Femur (tissue), 1 donor: ENCODE data around the gene VKORC1.
"Not testable (repeated sequence)": the region's sequence is repeated elsewhere in the genome, so short reads cannot be mapped to it uniquely, and the experiment has no call there.

Source experiments
- DNase-seq: peaks from one replicate; pipeline ENCODE4 v3.0.0-alpha.2; 2017

The VKORC1 gene

DNA sequence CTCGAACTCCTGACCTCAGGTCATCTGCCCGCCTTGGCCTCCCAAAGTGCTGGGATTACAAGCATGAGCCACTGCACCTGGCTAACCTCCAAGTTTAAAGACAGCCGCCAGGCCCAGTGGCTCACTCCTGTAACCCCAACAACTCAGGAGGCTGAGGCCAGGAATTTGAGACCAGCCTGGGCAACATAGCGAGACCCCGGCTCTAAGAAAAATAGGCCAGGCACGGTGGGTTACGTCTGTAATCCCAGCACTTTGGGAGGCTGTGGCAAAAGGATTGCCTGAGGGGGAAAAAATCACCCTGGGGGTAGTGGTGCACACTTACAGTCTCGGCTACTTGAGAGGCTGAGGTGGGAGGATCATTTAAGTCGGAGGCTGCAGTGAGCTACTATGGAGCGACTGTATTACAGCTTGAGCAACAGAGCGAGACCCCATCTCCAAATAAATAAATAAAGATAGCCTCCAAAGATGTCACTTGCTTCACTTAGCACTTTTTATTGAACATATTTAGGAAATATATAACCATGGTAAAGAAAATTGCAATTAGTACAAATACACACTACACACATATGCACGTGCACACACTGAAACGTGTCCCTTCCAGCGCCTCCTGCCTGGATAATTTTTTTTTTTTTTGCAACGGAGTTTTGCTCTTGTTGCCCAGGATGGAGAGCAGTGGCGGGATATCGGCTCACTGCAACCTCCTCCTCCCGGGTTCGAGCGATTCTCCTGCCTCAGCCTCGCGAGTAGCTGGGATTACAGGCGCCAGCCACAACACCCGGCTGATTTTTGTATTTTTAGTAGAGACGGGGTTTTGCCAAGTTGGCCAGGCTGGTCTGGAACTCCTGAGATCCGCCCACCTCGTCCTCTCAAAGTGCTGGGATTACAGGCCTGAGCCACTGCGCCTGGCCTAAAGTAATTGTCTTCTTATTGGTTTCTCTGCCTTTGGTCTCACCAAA is 12.2 kb upstream of the VKORC1 start:
- DNase-seq: no peak

- DNase-seq: peak; percentile 86
Observed at GRCh38 chr16:31105677-31106213, 11.1 kb upstream of the VKORC1 start.

GRCh38 chr16:31100876-31101641 is 6.5 kb upstream of the VKORC1 start:
- DNase-seq: not testable (repeated sequence)

DNA sequence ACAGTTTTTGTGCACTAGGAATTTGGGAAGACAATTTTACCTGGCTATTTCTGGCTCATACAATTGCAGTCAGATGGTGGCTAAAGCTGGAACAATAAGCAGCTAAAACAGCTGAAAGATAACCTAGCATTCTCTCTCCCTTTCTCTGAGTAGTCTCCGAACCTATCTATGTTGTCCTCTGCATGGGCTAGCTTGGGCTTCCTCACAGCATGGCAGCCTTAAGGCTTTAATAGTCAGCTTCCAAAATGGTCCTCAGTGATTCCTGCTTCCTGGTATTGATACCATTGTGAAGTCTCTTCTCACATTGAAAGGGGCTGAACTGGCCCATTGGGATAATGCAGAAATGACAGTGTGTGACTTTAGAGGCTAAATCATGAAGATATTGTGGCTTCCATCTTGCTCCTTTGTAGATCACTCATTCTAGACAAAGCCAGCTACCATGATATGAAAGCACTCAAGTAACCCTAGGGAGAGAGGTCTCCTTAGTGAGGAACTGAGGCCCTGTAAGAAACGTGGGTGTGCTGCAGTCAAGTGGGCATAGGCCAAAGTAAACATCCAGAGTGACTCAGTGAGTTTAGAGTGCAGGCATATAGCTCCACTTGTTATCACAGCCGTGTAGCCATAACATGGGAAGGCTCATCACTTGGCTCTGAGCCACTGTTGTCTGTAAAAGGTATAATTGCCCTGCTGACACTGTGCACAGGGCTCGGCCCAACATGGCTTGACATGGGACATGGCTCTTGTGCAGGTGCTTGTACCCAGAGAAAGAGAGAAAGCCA is 5.5 kb upstream of the VKORC1 start:
- no peak for DNase-seq

DNA sequence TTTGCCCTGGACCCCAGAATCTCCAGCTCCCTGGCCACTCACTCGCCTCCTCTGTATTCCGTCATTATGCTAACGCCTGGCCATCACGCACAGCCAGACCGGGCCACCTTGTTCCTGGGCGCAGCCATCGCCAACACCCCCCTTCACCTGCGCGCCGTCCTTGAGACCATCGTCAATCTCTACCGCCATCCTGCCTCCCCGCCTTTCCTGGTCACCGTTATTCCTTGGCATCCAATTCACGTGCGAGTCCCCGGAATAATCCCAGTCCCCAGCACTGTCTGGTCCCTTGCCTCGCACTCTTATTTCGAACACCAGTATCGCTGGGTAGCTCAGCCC is 541 bp downstream of the VKORC1 start:
- no peak for DNase-seq

DNA sequence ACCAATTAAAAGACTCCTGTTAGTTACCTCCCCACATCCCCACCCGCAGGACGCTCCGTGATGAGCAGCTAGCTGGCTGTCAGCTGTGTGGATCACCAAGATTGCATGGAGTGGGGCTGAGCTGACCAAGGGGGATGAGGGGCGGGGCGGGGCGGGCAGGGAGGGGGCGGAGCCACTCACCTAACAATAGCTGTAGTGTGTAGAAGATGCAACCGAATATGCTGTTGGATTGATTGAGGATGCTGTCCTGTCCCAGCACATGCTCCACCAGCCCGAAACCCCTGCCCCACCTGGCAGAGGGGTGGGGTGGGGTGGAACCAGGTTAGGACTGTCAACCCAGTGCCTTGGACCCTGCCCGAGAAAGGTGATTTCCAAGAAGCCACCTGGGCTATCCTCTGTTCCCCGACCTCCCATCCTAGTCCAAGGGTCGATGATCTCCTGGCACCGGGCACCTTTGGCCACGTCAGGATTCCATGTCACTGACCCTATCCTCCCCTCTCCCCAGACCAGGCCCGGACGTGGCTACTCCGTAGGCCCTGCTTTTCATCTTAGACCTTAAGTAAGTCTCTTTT is 1.4 kb downstream of the VKORC1 start:
- DNase-seq: peak; percentile 64

GRCh38 chr16:31092330-31092729 is 2.3 kb downstream of the VKORC1 start:
- DNase-seq: no peak

- no peak for DNase-seq
Observed at GRCh38 chr16:31090540-31090939, 4.1 kb downstream of the VKORC1 start.

DNA sequence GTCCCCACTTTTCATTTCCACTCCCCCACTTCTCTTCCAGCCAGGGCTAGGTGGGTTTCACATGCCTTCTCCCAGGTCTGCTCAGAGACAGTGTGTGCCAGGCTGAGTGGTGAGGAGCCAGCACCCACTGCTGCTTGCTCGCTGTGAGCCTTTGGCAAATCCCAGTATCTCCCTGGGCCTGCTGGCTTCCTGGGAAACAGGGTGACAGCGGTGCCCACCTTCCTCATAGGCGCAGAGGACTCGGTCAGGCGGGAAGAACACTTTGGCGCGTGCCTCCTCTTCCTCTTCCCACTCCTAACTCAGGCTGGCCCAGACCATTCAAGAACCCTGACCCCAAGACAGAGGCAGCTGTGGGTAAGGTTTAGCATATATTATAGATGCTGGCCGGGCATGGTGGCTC is 5.4 kb downstream of the VKORC1 start:
- no peak for DNase-seq

GRCh38 chr16:31088459-31089183 is 6.0 kb downstream of the VKORC1 start, which contains the start of gene PRSS53:
TSS of gene PRSS53 (minus strand) at chr16:31088943. CDS start at chr16:31088809, 134 bp downstream.
- DNase-seq: no peak

- no peak for DNase-seq
Observed at GRCh38 chr16:31087971-31088370, 6.6 kb downstream of the VKORC1 start.

DNA sequence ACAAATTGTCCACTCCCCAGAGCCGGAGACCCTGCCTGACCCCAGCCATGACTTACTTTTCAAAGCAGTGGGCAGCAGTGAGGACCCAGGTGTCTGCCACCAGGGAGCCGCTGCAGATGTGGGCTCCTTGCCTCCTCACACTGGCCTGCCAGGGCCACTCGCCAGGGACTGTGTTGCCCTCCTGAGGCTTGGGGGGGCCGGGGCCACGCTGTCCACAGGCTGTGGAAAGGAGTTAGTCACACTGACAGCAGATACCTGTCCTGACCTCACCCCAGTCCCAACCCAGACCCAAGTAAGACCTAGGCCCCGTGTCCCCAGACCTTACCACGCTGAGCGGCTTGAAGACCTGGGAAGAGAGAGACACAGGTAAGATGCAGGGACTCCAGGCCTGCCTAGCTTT is 7.1 kb downstream of the VKORC1 start:
- DNase-seq: peak; percentile 18

DNA sequence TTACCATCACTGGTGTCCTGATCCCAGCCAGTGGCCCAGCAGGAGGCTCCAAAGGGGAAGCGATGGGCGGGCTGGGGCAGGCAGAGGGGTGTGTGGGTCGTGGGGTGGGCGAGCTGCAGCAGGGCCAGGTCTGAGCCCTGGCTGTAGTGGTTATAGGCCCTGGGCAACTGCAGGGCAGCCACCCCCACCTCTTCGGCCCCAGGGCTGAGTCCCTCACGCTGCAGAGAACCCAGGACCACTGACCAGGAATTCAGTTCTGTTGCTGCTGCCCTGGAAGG is 8.0 kb downstream of the VKORC1 start:
- no peak for DNase-seq

GRCh38 chr16:31085873-31086628 is 8.5 kb downstream of the VKORC1 start:
- peak; percentile 84 for DNase-seq

DNA sequence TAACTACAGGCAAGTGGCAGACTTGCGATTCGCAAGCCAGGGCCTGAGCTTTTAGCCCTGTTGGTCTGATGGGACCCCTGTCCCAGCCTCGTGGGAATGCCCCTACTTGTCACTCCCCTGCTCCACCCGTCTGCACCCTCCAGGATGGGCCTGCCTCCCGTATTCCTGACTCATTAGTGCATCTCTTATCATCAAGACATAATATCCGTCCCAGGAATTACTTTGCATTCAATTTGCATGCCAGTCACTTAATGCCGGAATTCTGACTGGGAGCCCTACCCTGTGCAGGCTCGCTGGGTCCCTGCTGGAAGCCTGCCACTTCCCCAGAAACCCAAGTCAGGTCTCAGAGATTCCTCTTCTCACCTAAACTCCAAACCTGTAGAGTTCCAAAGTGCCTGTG is 9.2 kb downstream of the VKORC1 start:
- no peak for DNase-seq

- peak; percentile 50 for DNase-seq
Observed at GRCh38 chr16:31084584-31085302, 9.9 kb downstream of the VKORC1 start.

DNA sequence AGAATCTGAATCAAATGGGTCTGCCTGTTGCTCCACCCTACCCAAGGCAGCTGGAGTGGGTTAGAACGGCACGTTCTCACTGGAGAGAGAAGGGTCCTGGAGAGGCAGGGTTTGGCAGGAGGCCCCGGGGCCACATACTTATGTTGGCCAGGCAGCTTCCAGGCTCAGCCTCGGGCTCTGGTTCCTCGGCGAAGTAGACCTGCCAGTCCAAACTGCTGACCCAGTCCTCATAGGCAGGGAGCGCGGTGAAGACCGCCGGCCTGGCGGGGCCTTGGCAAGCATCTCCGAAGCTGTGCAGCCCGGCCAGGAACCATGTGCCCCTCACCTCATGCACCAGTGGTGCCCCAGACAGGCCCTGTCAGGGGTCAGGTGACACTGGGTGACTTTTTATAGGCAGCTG is 10.6 kb downstream of the VKORC1 start:
- DNase-seq: no peak

GRCh38 chr16:31083556-31083955 is 11.0 kb downstream of the VKORC1 start:
- no peak for DNase-seq

DNA sequence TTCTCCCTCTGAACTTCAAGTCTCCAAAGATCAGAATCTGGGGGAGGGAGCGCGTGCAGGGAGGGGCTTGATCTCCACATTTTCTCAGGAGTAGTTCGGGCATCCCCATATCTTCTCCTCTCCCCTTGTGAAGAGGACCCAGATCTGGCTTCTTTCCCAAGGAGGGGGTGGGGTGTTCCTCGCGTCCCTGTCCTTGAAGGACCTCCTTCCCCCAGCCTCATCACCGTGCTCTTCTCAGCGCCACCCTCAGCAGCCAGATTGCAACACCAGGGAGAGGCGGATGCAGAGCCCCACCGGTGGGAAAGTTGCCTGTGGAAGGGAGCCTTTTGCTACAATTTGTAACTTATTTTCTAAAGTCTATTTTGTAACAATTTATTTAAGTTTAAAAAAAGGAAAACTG is 11.5 kb downstream of the VKORC1 start:
- DNase-seq: no peak

DNA sequence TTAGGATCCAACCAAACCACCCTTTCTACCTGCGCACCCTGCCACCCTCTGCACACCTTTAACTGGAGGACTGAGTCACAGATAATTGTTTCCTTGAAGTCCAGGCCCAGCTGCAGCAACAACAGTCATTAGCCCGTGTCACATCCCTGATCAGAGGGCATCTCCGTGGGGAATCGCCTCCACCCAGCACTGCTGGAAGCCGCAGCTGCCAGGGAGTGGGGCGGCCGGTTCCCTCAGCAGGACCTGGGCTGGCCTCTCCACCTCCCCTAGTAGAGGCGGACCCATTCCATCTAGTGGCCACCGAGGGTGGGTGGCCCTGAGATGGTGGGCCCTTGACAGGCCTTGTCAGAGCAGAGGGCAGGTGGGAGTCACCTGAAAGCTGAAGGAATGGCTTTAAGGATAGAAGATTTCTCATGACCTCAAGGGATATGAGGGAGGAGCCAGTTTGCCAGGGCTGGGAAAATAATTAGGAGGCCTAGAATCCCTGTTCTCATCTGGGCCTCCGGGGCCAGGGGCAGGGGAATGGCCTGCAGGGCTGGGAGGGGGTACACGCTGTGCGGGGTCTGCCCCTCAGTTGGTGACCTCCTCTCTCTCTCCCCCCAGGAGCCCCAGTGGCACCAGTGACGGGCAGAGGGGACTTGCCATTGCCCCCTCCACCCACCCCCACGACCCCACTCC is 12.1 kb downstream of the VKORC1 start:
- DNase-seq: no peak
